ENCODE results near the gene AIPL1.

The AIPL1 gene

GRCh38 chr17:6408735-6409134 lies 26.2 kb downstream of the AIPL1 start:
- TF ChIP-seq, protein P1, sequence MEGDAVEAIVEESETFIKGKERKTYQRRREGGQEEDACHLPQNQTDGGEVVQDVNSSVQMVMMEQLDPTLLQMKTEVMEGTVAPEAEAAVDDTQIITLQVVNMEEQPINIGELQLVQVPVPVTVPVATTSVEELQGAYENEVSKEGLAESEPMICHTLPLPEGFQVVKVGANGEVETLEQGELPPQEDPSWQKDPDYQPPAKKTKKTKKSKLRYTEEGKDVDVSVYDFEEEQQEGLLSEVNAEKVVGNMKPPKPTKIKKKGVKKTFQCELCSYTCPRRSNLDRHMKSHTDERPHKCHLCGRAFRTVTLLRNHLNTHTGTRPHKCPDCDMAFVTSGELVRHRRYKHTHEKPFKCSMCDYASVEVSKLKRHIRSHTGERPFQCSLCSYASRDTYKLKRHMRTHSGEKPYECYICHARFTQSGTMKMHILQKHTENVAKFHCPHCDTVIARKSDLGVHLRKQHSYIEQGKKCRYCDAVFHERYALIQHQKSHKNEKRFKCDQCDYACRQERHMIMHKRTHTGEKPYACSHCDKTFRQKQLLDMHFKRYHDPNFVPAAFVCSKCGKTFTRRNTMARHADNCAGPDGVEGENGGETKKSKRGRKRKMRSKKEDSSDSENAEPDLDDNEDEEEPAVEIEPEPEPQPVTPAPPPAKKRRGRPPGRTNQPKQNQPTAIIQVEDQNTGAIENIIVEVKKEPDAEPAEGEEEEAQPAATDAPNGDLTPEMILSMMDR (IDR thresholded peaks at IDR 0.05; ENCODE audit: extremely low read depth, insufficient read depth, missing control alignments), result no peak
- no peak for DNase-seq (ENCODE audit: low spot score)
- in situ Hi-C loops (cut with MboI; ENCODE audit: low pct_unique_long_range_greater_than_20kb, low sequenced_read_pairs, unreplicated experiment), result no loop called here

GRCh38 chr17:6408276-6408675 lies 26.6 kb downstream of the AIPL1 start:
- DNase-seq (ENCODE audit: low spot score), result no peak
- TF ChIP-seq, protein P1 (IDR thresholded peaks at IDR 0.05; ENCODE audit: extremely low read depth, insufficient read depth, missing control alignments), result no peak
- in situ Hi-C loops (cut with MboI; ENCODE audit: low pct_unique_long_range_greater_than_20kb, low sequenced_read_pairs, unreplicated experiment), result no loop called here

GRCh38 chr17:6402258-6402657 lies 32.7 kb downstream of the AIPL1 start:
- DNase-seq (ENCODE audit: low spot score), result no peak
- TF ChIP-seq, protein P1 (IDR thresholded peaks at IDR 0.05; ENCODE audit: extremely low read depth, insufficient read depth, missing control alignments), result no peak
- in situ Hi-C loops (cut with MboI; ENCODE audit: low pct_unique_long_range_greater_than_20kb, low sequenced_read_pairs, unreplicated experiment), result no loop called here

GRCh38 chr17:6398955-6399354 lies 36.0 kb downstream of the AIPL1 start:
- in situ Hi-C loops (cut with MboI; ENCODE audit: low pct_unique_long_range_greater_than_20kb, low sequenced_read_pairs, unreplicated experiment), result no loop called here
- no peak for DNase-seq (ENCODE audit: low spot score)
- TF ChIP-seq, protein P1 (IDR thresholded peaks at IDR 0.05; ENCODE audit: extremely low read depth, insufficient read depth, missing control alignments), result no peak

DNA sequence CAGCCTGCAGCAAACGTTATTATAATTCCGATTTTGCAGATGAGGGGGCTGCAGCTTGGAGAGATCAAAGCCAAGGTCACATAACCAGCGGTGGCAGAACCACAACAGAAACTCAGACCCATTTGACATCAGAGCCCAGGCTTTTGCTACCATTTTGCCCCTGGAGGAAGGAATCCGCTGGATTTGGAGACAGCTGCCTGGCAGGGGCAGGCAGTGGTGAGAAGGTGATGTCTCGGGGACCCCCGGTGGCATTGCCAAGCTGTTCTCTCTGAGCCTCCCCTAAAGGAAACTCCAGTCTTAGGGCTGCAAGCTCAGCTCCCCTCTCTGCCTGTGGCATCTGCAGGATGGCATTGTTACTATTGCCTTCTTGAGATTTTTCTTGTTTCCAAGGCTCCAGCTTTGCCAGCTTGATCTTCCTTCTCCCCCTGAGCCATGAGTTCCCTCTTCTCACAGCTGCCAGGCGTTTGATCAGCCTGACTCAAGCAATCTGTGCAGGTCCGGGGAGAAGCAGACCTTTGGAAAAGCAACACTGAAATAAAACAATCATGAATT lies 40.8 kb downstream of the AIPL1 start:
- TF ChIP-seq, protein P1 (IDR thresholded peaks at IDR 0.05; ENCODE audit: extremely low read depth, insufficient read depth, missing control alignments), result no peak
- in situ Hi-C loops (cut with MboI; ENCODE audit: low pct_unique_long_range_greater_than_20kb, low sequenced_read_pairs, unreplicated experiment), result no loop called here
- DNase-seq (ENCODE audit: low spot score), result no peak

DNA sequence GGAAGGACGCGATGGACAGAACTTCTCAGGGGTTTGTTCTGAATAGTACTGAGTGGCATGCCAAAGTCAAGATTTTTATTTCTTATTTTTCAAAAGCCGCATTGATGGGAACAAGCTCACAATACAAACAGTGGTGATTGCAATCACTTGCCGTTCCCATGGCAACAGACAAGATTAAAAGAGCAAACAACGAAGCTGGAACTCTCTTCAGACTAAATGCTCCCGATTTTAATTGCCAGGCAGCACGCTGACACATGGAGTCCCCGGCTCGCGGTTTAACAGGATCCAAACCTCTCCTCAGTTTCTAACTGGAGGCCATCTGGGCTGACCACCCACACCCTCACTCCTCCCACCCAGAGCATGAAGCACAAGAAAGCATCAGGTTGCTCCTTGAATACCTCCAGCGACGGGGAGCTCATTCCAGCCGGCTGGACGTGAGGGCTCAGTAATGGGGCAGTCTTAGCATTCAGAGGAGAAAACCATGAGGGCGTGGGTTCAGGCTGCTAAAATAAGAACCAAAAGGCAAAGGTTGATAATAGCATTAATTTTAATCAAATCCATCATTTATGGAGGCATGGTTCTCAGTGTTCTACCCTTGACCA lies 41.5 kb downstream of the AIPL1 start:
- TF ChIP-seq, protein P1 (IDR thresholded peaks at IDR 0.05; ENCODE audit: extremely low read depth, insufficient read depth, missing control alignments), result no peak
- in situ Hi-C loops (cut with MboI; ENCODE audit: low pct_unique_long_range_greater_than_20kb, low sequenced_read_pairs, unreplicated experiment), result no loop called here
- DNase-seq (ENCODE audit: low spot score), result no peak

All from GM13977 (cell line).